Stimulated activated CD4-positive, alpha-beta T cell treated with anti-CD3 and anti-CD28 coated beads, Interleukin-4, amount 100 ng/mL, for 24 hours (primary cell): ENCODE measurements around the gene PLEKHM3.

Source experiments
- DNase-seq: peaks from one replicate; pipeline ENCODE4 v3.0.0-alpha.2; 2020

The PLEKHM3 gene

GRCh38 chr2:207991944-207992343 is 33.4 kb downstream of the PLEKHM3 start:
- no peak for DNase-seq

GRCh38 chr2:207990784-207991183 is 34.5 kb downstream of the PLEKHM3 start:
- DNase-seq, result no peak

DNA sequence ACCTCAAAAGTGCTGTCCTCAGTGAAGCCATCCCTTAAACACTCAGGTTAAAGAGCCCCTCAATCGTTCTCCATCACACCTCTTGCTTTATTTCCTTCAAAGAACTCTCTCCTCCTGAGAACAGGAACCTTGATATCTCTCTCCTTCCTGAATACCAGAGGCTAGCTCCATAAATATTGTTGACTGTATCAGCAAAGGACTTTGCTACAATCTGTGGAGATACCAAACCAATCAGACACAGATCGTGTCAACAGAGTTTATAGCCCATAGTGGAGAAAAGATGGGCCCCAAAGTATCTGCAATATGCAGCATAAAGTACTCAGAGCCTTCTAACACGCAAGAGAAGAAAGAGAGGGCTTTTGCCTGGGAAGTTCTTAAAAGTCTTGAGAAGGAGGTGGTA is 36.4 kb downstream of the PLEKHM3 start:
- no peak for DNase-seq

- no peak for DNase-seq
Observed at GRCh38 chr2:207987025-207987716, 38.2 kb downstream of the PLEKHM3 start.

DNA sequence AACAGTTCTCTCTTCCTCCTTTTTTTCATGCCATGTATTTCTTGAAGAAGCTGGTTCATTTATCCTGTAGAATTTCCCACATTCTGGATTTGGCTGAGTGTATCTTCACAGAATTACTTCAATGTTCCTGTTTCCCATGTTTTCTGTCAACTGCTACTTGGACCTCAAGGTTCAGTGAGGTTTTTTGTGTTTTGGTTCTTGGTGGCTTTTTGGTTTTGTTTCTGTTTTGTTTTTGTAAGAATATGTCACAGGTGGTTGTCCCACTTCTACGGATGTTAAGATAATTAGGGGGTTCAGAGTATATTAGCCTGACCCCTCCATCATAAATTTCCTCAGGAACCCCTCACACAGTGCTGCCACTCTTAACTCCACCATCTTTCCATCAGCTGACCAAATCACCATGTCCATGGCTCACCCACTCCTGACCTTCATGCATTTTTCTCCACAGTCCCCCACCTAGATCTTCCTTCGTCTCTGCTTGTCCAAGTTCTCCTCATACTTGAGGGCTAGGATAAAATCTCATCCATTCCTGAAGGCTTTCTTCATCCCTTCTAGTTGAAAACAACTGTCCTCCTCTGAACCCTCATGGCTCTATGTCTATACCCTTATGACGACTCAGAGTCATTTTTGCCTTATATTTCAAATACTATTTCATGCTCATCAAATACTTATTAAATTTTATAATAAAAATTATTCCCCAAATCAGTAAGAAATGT is 40.4 kb downstream of the PLEKHM3 start:
- DNase-seq, result no peak

- DNase-seq, result no peak
Observed at GRCh38 chr2:207983641-207984042, 41.7 kb downstream of the PLEKHM3 start.

- DNase-seq, result no peak
Observed at GRCh38 chr2:207978177-207978948, 47.0 kb downstream of the PLEKHM3 start.

GRCh38 chr2:207975921-207976320 is 49.4 kb downstream of the PLEKHM3 start:
- DNase-seq, result no peak

DNA sequence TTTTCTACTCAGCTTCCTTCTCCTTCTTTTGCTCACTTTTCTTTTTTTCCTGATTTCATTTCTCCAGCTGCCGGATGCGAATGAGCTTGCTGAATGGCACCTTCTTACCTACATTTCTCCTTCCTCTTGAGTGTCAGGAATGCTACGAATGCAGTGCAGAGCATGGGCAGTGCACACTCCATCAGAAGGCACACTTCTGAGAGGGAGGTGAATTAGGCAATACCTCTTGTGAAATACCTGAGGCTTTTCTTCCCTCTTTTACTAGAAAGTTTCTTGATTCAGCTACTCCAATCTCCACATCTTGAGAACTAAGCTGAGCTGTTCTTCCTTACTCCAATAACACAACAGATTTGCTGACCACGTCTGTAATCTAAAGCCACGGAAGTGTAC is 51.1 kb downstream of the PLEKHM3 start:
- DNase-seq, result no peak

- no peak for DNase-seq
Observed at GRCh38 chr2:207970826-207971180, 54.5 kb downstream of the PLEKHM3 start.

DNA sequence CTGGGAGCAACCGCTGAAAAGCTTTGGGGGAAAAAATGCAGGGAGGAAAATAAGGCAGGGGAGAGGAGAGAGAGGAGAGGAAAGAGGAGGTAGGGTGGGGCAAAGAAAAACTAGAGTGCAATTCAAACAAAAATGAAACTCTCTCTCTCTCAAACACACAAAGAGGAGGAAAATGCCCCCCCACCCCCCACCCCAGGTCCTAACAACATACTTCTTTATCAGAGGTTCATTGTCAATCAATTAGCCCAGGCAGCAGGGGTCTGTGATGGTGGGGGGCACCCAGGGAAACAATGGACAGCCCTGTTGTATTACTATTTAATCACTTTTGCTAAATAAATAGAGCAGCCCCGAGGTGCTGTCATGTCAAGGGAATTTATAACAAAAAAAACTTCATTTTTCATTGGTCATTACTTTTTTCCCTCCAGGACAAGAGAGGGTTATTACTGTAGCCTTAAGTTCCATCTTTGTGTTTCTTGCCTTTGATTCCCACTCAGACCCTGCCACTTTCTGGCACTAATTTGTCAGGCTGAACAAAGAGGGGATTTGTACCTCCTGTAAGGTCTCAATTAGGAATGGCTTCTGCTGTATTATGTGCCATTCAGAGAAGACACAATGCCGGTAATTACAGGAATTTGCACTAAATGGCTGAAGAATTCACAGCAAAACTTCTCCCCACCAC is 55.0 kb downstream of the PLEKHM3 start:
- DNase-seq, result no peak

DNA sequence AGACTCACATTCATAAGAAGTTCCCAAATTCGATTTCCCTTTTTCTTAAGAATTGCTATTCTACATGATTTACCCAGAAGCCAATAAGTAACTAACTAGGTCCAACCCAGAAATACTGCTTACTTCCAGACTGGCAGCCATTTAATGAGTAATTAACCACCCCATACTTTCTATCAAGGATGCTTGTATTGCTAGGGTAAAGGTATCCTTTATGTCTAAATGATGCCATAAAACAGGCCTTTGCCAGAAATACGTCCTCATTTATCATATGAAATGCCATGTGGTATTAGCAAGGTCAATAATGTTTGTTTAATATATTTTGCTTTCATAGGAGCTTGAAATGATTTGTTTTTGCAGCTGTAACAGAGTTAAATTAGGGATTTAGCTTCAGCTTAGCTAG is 56.1 kb downstream of the PLEKHM3 start:
- DNase-seq, result no peak

DNA sequence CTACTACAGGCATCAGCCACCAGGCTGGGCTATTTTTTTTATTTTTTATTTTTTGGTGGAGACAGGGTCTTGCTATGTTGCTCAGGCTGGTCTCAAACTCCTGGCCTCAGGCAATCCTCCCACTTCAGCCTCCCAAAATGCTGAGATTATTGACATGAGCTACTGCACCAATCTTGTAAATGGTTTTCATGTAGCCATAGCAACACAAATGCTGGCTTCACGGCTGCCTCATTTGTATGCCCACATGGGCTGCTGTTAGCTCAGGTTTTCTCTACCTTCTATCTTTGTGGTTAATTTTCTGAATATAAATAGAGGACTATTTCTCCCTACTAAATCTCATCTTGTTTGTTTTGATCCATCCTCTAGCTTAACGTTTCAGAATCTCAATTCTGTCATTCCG is 58.2 kb downstream of the PLEKHM3 start:
- no peak for DNase-seq

GRCh38 chr2:207960911-207961310 is 64.4 kb downstream of the PLEKHM3 start:
- DNase-seq, result no peak

DNA sequence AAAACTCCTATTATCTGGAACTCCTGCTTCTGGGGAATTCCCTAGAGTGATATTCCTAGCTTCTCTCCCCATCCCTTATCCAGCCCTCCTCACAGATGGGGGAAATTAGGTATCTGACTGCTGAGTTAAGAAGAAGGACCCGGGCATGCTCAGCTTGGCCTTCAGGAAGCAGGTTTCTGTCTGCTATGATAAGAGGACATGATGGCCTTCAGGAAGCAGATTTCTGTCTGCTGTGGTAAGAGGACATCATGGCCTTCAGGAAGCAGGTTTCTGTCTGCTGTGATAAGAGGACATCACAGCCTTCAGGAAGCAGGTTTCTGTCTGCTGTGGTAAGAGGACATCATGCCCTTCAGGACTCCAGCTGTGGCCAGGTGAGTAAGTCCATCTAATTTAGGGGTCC is 65.2 kb downstream of the PLEKHM3 start:
- no peak for DNase-seq

- DNase-seq, result no peak
Observed at GRCh38 chr2:207956771-207957170, 68.6 kb downstream of the PLEKHM3 start.

GRCh38 chr2:207955456-207955855 is 69.9 kb downstream of the PLEKHM3 start:
- DNase-seq, result no peak

DNA sequence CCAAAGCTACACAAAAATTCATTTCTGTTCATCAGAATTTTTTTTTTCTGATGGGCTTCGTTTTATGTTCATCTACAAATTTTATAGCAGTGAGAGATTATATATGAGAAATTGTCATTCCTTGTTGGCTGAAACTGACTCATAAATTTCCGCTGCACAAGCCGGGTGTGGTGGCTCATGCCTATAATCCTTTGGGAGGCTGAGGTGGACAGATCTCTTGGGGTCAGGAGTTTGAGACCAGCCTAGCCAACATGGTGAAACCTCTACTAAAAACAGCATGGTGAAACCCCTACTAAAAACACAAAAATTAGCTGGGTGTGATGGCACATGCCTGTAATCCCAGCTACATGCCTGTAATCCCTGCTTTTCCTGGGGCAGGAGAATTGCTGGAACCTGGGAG is 72.0 kb downstream of the PLEKHM3 start:
- no peak for DNase-seq

DNA sequence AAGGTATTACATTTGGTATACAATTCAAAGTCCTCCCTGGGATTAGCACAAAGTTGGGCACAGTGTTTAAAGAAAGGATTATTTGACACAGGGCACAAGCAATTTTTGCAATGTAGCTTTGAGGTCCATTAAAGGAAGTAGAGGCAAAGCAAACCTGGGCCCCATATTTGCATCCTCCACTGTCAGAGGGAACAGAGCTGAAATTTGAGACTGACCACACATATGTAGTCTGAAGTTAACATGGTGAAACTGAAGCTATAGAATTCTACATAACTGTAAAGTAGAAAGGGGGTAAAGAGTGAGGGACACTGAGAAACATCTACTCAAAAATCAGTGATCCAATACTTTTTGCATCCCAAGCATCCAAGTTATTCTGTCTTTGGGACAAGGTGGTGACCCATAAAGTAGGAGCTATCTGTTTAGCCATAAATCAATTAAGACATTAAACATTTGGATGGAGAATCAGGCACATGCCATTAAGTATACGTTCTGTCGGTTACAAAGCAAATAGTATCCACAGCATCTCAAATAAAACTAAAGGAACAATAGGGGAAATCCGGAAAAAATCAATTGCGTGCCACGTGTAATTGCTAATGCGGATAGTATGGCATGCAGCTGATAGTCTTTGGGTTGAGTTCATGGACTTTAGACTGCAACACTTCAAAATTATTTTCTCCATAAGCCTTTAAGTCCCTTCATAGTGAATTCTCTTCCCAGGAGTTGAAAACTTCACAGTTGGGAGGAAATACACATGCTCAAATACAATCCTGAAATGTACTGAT is 72.6 kb downstream of the PLEKHM3 start:
- no peak for DNase-seq

DNA sequence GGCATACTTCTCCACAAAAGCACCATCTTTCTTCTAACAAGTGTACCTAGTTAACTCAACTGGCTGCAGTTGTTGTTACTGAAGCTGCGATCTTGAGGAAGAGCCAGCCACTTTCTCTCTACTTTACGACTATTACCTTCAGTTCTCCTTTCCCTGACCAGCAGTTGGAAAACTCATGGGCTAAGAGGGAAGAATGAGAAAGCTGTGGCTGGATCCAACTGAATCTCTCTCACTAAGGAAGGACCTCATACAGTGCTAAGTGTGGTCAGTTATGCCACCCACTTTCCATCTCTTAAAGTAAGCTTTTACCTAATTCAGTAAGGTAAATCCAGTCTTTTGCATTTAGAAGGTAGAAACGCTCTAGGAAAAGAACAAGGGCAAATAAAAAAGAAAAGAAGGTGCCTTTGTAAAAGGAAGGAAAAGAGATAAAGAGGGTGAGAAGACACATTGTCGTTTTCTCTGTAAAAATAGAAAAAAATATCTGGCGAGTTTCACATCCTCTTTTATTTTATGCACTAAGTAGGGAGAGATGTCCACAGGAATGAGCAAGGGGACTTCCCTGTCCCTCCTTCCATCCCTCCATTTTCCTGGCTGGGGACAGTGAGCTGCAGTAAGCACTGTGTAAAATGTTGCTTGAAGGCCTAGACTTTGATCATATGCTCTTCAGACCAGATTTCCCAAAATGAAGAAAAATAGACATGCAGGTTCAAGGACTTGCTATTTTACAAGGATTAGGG is 73.4 kb downstream of the PLEKHM3 start:
- no peak for DNase-seq

DNA sequence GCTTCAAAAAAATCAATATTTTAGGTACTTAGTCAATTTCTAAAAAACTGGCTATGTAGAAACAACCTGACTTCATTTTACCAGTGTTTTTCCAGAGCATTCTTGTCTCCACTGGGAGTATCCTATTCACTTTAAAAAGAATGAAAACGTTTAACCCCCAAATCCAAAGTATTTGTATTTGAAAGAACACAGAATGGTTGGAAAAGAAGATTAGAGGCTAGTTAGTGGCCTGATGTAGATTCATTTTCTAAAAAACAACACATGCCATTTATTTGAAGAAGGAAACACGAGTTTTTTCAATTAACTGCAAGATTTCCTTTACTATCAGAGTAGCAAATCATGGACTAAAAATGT is 74.6 kb downstream of the PLEKHM3 start:
- DNase-seq, result no peak
